NB4 (cell line): Measurements from ENCODE around the gene MT1E.

ENCODE experiments used
- DNase-seq: peaks from one replicate; pipeline ENCODE4 v3.0.0; 2010; ENCODE audit warnings: low read depth
- H3K4me3 ChIP-seq: one replicate; pipeline ENCODE4 v1.5.1; 2011; ENCODE audit warnings: mild to moderate bottlenecking, low read depth, low read length, moderate library complexity
- CTCF ChIP-seq: IDR thresholded peaks from one replicate; pipeline ENCODE4 v1.5.1; 2012; ENCODE audit warnings: low read depth, low read length
- MAX ChIP-seq: IDR thresholded peaks from 2 replicates; pipeline ENCODE4 v1.6.1; 2011; ENCODE audit warnings: low read depth, low read length
- MYC ChIP-seq: IDR thresholded peaks from 2 replicates; pipeline ENCODE4 v1.6.1; 2011; ENCODE audit warnings: low read depth, low read length
- POLR2A ChIP-seq: IDR thresholded peaks from 2 replicates; pipeline ENCODE4 v1.6.1; 2011; ENCODE audit warnings: mild to moderate bottlenecking; ENCODE audit not compliant: insufficient read length; ENCODE audit errors: extremely low read depth

MT1E gene

DNA sequence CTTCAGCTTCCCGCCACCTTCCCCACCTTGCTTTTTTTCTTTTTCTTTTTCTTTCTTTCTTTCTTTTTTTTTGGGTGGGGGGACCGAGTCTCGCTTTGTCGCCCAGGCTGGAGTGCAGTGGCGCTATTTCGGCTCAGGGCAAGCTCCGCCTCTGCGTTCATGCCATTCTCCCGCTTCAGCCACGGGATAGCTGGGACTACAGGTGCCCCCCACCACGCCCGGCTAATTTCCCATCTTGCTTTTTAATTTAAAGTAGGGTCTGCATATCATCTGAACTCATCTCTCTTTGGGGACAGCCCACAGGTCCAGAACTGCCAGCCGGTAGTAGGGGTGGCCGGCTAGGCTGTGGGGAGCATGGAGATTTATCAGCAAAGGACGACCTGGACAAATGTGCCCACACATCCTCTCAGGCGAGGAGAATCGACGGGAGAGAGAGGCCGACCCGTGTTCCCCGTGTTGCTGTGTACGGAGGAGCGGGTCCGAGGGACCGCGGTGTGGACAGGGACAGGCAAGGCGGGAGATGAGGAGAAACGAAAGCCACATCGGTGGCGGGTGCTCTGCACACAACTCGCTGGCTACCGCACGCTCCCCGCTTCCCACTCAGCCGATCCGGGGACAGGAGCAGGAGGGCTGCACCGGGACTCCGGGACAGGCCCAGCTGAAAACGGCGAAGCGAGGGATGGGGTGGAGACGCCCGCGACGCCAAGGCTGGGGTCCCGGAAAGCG lies 9.3 kb downstream of the MT1E start:
- H3K4me3 ChIP-seq, result no peak overlapping the region
- no peak for TF ChIP-seq MAX
- DNase-seq, result no peak

DNA sequence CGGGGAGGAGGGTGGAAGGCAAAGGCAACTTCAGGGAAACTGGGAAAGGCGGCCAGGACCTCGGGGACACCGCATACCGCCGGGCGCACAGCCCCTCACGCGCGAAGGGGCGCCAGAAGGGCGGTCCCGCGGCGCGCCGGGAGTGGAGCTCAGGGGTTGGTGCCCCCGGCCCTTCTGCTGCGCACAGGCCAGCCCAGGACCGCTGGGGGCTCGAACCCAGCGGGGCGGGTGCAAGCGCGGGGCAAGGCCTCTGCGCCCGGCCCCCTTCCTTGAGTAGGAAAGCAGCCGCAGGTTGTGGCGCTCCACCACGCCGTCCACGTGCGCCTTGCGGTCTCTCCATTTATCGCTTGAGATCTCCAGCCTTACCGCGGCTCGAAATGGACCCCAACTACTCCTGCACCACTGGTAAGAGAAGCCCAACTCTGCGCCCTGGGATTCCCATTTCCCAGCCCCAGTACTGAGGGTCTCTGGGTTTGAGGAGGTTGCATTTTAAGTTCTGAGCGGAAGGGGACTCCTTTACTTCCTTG lies 9.9 kb downstream of the MT1E start:
- TF ChIP-seq POLR2A, result no peak
- TF ChIP-seq MAX, result no peak
- no peak for TF ChIP-seq MYC
- TF ChIP-seq CTCF, result no peak
- DNase-seq, result no peak
- no peak overlapping the region for H3K4me3 ChIP-seq

DNA sequence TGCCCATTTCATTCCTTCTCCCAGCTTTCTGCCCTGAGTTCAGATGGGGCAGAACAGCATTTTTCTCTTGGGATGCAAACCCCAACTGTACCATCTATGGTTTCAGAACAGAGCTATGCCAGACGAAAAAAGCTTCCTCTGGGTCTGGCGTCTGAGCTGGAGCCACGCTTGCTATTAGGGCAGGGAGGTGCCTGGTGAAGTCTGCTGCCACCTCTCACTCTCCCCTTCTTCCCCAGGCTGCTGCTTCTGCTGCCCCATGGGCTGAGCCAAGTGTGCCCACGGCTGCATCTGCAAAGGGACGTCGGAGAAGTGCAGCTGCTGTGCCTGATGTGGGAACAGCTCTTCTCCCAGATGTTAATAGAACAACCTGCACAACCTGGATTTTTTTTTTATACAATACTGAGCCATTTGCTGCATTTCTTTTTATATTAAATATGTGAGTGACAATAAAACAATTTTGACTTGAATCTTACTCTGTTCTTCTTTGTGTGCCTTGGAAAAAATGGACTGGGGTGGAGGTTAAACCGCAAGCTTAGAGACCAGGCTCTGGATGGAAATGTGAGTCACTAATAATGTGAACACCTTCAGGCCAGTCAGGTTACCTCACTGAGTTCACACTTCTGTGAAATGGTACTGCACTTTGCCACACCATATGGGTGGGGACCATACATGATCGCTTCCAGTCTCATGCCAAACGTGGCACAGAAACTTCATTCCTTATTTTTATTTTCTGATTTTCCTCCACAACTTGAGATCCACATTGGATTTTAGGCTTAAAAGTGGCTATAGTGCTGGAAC lies 11.2 kb downstream of the MT1E start:
- no peak for DNase-seq
- TF ChIP-seq CTCF, result no peak
- TF ChIP-seq POLR2A, result no peak
- no peak overlapping the region for H3K4me3 ChIP-seq

GRCh38 chr16:56637814-56638750 lies 12.5 kb downstream of the MT1E start, which contains the start of gene MT1A:
TSS of gene MT1A (plus strand) at chr16:56638666. CDS start at chr16:56638739, 73 bp downstream.
- H3K4me3 ChIP-seq, result no peak within 1 kb of the TSS
- TF ChIP-seq CTCF (no peak), MYC (no peak), POLR2A (no peak), MAX (no peak)
- DNase-seq, result no peak

- H3K4me3 ChIP-seq, result no peak overlapping the region
- no peak for DNase-seq
- TF ChIP-seq CTCF (no peak), MYC (no peak), POLR2A (no peak), MAX (no peak)
Measured at GRCh38 chr16:56639045-56639444, 13.5 kb downstream of the MT1E start.
